ENCODE data around the gene PCGF1.

The PCGF1 gene

GRCh38 chr2:74507145-74507925 is at the start of gene PCGF1:
Gene PCGF1 (minus strand): TSS chr2:74507695. CDS start chr2:74507668, 27 bp downstream.
- DNase-seq: peak; percentile 97

DNA sequence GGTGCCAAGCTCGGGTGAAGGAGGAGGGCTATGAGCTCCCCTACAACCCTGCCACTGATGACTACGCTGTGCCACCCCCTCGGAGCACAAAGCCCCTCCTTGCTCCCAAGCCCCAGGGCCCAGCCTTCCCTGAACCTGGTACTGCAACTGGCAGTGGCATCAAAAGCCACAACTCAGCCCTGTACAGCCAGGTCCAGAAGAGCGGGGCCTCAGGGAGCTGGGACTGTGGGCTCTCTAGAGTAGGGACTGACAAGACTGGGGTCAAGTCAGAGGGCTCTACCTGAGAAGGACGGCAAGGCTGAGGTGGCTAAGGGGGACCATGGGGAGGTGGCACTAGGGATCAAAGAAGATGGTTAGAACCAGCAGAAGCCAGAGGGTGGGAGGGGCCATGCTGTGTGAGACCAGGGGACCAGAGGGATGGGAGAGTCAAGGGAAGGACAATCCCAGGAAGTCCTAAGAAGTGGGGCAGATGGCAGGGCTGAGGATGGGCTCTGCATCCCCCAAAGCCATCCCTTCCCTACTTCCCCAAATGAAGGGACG is 49.4 kb upstream of the PCGF1 start:
- no peak for DNase-seq

GRCh38 chr2:74556159-74556558 is 48.7 kb upstream of the PCGF1 start:
- DNase-seq: no peak

DNA sequence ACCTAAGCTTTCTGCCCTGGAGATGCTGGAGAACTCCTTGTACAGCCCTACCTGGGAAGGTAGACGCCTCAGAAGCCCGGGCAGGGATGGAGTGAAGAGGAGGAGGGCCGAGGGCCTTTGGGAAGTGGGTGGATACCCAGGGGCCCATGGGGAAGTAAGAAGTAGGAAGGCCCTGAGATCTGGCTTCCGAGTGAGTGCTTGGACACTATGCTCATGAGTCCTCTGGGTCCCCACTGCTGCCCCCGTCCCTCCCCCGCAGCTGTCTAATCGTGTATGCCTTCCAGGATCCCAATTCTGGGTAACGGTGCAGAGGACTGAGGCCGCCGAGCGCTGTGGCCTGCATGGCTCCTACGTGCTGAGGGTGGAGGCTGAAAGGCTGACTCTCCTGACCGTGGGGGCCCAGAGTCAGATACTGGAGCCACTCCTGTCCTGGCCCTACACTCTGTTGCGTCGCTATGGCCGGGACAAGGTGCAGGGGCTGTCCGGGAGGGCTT is 48.2 kb upstream of the PCGF1 start:
- DNase-seq: no peak

GRCh38 chr2:74554820-74555531 is 47.5 kb upstream of the PCGF1 start:
- no peak for DNase-seq

DNA sequence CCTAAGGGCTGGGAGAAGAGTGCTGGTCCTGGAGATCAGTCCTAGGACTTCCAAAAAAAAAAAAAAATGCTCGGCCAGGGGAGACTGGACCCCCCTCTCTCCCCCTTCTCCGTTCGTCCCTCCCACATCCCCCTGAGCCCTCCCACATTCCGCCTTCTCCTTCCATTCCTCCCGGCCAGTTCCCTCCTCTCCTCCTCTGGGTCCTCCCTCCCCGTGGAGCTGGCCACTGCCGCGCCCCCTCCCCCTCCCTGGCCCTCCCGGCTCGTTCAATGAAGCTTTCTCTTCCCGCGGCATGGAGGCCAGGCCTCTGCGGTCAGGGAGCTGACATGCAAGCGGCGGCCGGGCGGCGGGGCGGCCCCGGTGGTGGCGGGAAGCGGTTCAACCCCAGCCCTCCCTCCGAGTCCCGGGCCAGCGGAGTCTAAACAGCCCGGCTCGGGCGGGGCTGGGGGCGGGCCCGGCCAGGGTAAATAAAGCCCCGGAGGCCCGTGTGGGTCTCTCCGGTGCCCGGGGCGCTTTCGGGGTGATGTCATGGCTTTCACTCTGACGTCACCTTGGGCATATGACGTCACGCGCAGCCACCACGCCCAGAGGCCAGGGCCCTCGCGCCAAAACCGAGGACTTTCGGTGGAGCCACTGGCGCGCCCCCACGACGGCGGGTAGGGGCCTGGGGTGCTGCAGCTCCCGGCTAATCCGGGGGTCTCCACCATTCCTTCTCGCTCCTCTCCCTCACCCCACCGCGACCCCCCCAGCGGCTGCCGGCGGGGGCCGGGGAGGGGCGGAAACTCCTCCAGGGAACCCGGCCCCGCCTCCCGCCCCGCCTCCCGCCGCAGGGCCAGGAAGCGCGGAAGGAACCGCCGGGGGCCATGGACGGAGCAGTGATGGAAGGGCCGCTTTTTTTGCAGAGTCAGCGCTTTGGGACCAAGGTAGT is 46.7 kb upstream of the PCGF1 start, which contains the start of the genes DOK1 and LOXL3:
DOK1 (plus strand) TSS at position 829 of the 928 bp plus-strand sequence; CDS start at position 864, 35 bp downstream.
LOXL3 (minus strand) TSS at position 51 of the 928 bp plus-strand sequence. CDS start 1,308 bp downstream, outside the sequence.
- peak; percentile 43 for DNase-seq

- no peak for DNase-seq
These were observed 45.7 kb upstream of the PCGF1 start for GRCh38 chr2:74552914-74553811.

DNA sequence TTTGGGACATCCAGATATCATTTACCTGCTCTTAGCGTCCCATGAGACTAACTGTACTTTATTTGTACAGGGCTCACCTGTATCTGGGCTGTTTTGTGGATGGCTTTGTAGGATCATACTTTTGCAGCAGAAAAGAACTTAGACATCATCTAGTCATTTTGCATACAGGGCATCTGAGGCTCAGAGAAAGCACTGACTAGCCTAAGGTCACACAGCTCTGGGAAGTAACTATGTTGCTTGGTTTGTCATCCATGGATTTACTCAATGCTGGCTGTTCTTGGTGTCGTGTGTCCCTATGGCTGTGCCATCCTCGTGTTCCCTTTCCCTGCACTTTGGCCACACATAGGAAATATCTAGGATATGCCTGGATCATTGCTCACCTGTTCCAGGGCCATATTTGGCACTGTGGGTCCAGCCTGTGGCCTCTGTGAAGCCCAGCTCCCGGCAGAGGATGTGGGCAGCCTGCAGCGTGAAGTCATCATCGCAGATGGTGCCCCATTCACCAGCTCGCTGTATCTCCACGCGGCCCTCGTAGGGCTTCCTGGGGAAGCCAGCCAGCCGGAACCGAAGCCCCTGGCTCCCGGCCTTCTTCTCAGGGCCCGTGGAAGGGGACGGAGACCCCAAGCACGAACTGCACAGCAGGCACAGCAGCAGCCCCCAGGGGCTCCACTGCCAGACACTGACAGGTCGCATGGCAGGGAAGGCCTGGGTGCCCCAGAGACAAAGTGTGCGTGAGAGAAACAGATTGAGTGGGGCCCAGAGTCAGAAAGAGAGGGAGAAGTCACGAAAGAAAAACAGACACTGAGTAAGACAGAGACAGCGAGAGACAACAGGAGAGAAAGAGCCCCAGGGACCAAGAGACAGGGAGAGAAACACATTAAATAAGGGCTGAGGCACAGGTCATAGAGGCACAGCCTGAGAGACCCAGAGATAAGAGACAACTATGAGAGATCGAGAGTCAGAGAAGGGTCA is 44.7 kb upstream of the PCGF1 start:
- DNase-seq: no peak

DNA sequence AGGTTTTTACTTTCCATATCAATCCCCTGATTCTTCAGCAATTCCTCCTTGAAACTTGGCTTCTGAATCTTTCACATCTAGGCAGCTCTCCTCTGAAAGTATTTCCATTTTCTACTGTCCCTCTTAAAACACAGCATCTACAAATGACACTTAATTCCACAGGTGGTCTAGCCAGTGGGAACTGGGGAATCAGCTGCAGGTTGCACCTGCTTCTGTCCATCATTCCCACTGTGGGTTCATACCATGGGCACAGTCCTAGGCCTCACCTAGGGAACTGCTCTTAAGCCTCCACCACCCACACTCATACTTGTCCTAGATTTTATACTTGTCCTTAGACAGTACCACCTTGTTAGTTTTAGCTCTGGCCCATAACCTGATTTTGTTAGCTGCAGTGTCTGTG is 44.0 kb upstream of the PCGF1 start:
- DNase-seq: no peak

- no peak for DNase-seq
These were observed 42.7 kb upstream of the PCGF1 start for GRCh38 chr2:74550231-74550630.

DNA sequence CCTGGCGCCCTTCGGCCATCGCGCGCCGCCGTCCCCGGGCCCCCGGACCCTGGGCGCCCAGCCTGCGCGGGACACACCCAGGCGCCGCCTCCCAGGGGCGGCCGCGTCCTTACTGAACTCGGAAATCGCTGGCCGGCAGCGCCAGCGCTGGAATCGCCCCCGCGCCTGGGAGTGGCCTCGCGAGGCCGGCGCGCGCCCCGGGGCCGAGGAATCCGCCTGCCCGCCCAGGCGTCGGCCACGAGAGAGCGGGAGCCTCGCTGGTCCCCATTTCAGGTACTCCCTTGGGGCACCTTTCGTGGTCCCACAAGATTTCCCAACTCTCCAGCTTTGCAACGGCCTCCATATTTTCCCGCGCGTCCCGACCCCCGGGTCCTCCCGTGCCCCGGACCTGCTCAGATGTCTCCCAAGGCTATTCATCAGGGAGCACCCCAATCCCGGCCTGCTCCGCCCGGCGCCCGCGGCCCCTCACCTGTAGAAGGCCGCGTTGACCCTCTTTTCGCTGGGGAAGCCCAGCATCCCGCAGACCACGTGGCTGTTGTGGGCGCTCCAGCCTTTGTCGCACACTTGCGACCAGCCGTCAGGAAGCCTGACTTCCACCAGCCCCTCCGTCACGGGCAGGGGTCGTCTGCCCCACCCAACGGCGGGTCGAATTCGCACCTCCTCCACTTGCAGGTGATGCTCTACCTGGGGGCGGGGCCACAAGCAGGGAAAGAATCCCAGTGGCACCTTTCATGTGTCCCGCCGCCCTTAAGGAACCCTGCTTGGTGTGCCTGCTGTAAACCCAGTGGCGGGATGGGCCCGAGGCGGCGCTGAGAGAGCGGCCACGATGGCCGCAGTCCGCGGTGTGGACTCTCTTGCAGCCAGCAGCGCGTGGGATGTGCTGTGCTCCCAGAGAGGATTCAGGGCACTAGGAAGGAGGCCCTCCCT is 41.7 kb upstream of the PCGF1 start:
- peak; percentile 35 for DNase-seq

DNA sequence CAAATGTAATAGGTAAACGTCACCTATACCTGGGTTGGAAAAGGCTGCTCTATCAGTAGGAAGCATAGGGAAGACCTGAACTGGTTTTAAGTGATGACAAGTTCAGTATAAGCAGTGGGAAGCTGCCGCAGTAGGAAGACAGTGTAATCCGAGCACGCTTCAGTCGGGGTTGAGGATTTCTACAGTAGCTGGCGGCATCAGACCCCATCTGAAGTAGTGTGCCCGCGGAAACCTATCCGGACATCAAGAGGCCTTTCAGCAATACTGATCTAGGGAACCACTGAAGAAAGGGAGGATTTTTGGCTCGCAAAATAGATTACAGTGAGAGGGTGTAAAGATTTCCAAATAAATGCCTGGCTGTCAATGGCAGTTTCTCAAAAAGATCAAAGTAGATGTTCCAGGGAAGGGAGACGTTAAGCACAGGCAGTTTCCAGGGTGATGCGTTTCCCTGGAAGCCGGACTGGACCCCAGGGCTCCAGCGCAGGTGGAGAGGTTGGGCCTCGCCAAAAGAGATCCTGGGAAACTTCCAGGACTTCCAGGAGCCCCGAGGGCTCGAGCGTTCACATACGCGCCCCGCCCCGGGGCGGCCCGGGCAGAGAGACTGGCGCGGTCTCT is 40.9 kb upstream of the PCGF1 start:
- no peak for DNase-seq

GRCh38 chr2:74546004-74546403 is 38.5 kb upstream of the PCGF1 start:
- DNase-seq: no peak

GRCh38 chr2:74544634-74545033 is 37.1 kb upstream of the PCGF1 start:
- DNase-seq: no peak

GRCh38 chr2:74542978-74543377 is 35.5 kb upstream of the PCGF1 start:
- no peak for DNase-seq

- DNase-seq: no peak
These were observed 32.8 kb upstream of the PCGF1 start for GRCh38 chr2:74540291-74540690.

- DNase-seq: no peak
These were observed 31.4 kb upstream of the PCGF1 start for GRCh38 chr2:74538881-74539339.

DNA sequence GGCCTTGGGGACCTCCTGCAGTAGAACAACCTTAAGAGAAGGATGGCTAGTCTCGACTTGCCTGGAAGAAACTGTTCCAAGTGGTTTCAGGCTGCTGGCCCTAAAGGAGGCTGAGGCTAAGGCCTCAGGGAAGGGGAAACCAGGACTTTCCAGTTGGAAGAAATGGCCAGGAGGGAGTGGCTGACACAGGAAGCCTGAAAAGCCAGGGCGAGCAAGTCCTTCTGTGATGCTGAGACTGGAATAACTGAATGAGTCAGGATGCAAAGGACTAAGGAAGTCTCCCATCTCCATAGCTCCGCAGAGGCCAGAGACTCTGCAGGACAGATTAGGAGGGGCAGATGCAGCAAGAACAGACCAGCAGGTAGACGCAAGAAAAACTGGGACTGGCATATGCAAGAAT is 29.6 kb upstream of the PCGF1 start:
- DNase-seq: no peak

Data from NCI-H1092 (cell line).